MM.1S (cell line): ENCODE data around the gene RET.

ENCODE experiments used
- DNase-seq: peaks from one replicate; pipeline ENCODE4 v3.0.0-alpha.2; 2015
- H2AFZ ChIP-seq: fragments of 300-600 bp; sonication (generic); 2 replicates; pipeline ENCODE4 v1.6.0; 2016; ENCODE audit warnings: antibody characterized with exemption, low read length
- H3F3A ChIP-seq: fragments of 300-600 bp; sonication (generic); 2 replicates; pipeline ENCODE4 v1.6.1; 2016; ENCODE audit warnings: mild to moderate bottlenecking, antibody characterized with exemption, low read length, moderate library complexity, mixed read lengths; ENCODE audit not compliant: insufficient read depth
- H3K27ac ChIP-seq: fragments of 300-600 bp; sonication (generic); 2 replicates; pipeline ENCODE4 v1.5.1; 2016; ENCODE audit warnings: mild to moderate bottlenecking, low read length
- H3K27me3 ChIP-seq: fragments of 300-600 bp; sonication (generic); replicated peaks from 2 replicates; pipeline ENCODE4 v1.6.0; 2016; ENCODE audit warnings: low read length; ENCODE audit not compliant: insufficient read depth
- H3K36me3 ChIP-seq: fragments of 300-600 bp; sonication (generic); replicated peaks from 2 replicates; pipeline ENCODE4 v1.6.1; 2016; ENCODE audit warnings: mild to moderate bottlenecking, low read length, mixed read lengths; ENCODE audit not compliant: insufficient read depth
- H3K4me1 ChIP-seq: fragments of 300-600 bp; sonication (generic); 2 replicates; pipeline ENCODE4 v1.6.1; 2016; ENCODE audit warnings: low read length, mixed read lengths
- H3K4me2 ChIP-seq: fragments of 300-600 bp; sonication (generic); 2 replicates; pipeline ENCODE4 v1.6.0; 2016; ENCODE audit warnings: low read depth, low read length
- H3K4me3 ChIP-seq: fragments of 300-600 bp; sonication (generic); 2 replicates; pipeline ENCODE4 v1.5.1; 2016; ENCODE audit warnings: low read length, mixed read lengths
- H3K79me2 ChIP-seq: fragments of 300-600 bp; sonication (generic); 2 replicates; pipeline ENCODE4 v1.6.1; 2016; ENCODE audit warnings: mixed run types, low read length, mixed read lengths
- H3K9ac ChIP-seq: fragments of 300-600 bp; sonication (generic); 2 replicates; pipeline ENCODE4 v1.6.1; 2016; ENCODE audit warnings: low read length, mixed read lengths
- H3K9me2 ChIP-seq: fragments of 300-600 bp; sonication (generic); replicated peaks from 2 replicates; pipeline ENCODE4 v1.6.1; 2016; ENCODE audit warnings: mild to moderate bottlenecking, low read length, mixed read lengths; ENCODE audit not compliant: insufficient read depth
- H3K9me3 ChIP-seq: fragments of 300-600 bp; sonication (generic); replicated peaks from 2 replicates; pipeline ENCODE4 v1.6.1; 2016; ENCODE audit warnings: mild to moderate bottlenecking, low read length, mixed read lengths; ENCODE audit not compliant: insufficient read depth
- H4K20me1 ChIP-seq: fragments of 300-600 bp; sonication (generic); 2 replicates; pipeline ENCODE4 v1.6.1; 2016; ENCODE audit warnings: mild to moderate bottlenecking, low read length, moderate library complexity, mixed read lengths; ENCODE audit not compliant: insufficient read depth
- CTCF ChIP-seq: fragments of 300-600 bp; sonication (generic); IDR thresholded peaks from 2 replicates; pipeline ENCODE4 v1.5.1; 2016; ENCODE audit warnings: antibody characterized with exemption, low read length, mixed read lengths
- EZH2 ChIP-seq: fragments of 300-600 bp; sonication (generic); optimal IDR thresholded peaks from 2 replicates; pipeline ENCODE3; 2017; ENCODE audit warnings: low read depth, mild to moderate bottlenecking, antibody characterized with exemption, low read length, mixed read lengths
- EZH2phosphoT487 ChIP-seq: fragments of 300-600 bp; sonication (generic); IDR thresholded peaks from 2 replicates; pipeline ENCODE4 v1.6.1; 2018; ENCODE audit warnings: antibody characterized with exemption, low read length

Gene RET

DNA sequence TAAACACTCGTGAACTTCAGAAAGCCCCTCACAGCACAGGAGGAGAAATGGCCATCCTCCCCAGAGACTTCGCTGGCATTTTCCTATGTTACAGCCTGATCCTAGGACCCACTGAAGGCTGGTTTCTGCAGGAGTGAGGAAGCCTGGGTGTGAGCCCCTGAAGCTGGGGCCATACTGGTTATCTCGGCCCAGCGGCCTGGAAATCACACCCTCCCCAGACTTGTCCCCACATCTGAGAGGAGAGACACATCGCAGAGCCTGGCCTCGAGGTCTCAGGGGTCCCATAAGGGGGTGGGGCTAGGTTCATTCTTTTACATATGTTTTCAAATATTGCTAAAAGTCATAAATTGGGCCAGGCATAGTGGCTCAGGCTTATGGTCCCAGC lies 17.5 kb upstream of the RET start:
- Histone ChIP-seq H3K27me3 (no peaks in the 10 kb centered on the region), H3K9ac (no peak overlapping the region), H4K20me1 (no peaks in the 10 kb centered on the region), H3K36me3 (no peaks in the 10 kb centered on the region), H3F3A (no peaks in the 10 kb centered on the region), H2AFZ (no peak overlapping the region), H3K9me3 (no peaks in the 10 kb centered on the region), H3K79me2 (no peaks in the 10 kb centered on the region), H3K4me1 (no peaks in the 10 kb centered on the region), H3K9me2 (no peaks in the 10 kb centered on the region), H3K4me3 (no peak overlapping the region), H3K4me2 (no peak overlapping the region), H3K27ac (no peak overlapping the region)
- no peak for DNase-seq
- TF ChIP-seq EZH2: no peak
- no peak for TF ChIP-seq CTCF
- no peak for TF ChIP-seq EZH2phosphoT487

GRCh38 chr10:43059828-43060227 lies 17.0 kb upstream of the RET start:
- no peak overlapping the region for H3K4me2 ChIP-seq
- no peak overlapping the region for H3K4me3 ChIP-seq
- no peaks in the 10 kb centered on the region for H4K20me1 ChIP-seq
- no peak overlapping the region for H3K9ac ChIP-seq
- no peaks in the 10 kb centered on the region for H3K9me3 ChIP-seq
- H3K36me3 ChIP-seq: no peaks in the 10 kb centered on the region
- H3K79me2 ChIP-seq: no peaks in the 10 kb centered on the region
- H3K27ac ChIP-seq: no peak overlapping the region
- TF ChIP-seq CTCF (no peak), EZH2phosphoT487 (no peak), EZH2 (no peak)
- H3K4me1 ChIP-seq: no peaks in the 10 kb centered on the region
- no peak overlapping the region for H2AFZ ChIP-seq
- H3F3A ChIP-seq: no peaks in the 10 kb centered on the region
- no peaks in the 10 kb centered on the region for H3K27me3 ChIP-seq
- no peaks in the 10 kb centered on the region for H3K9me2 ChIP-seq
- no peak for DNase-seq

- no peaks in the 10 kb centered on the region for H3K9me2 ChIP-seq
- H3K27ac ChIP-seq: no peak overlapping the region
- H3K9ac ChIP-seq: no peak overlapping the region
- H3K79me2 ChIP-seq: no peaks in the 10 kb centered on the region
- no peaks in the 10 kb centered on the region for H3F3A ChIP-seq
- H4K20me1 ChIP-seq: no peaks in the 10 kb centered on the region
- no peaks in the 10 kb centered on the region for H3K27me3 ChIP-seq
- no peaks in the 10 kb centered on the region for H3K36me3 ChIP-seq
- H3K4me1 ChIP-seq: no peaks in the 10 kb centered on the region
- H3K4me3 ChIP-seq: no peak overlapping the region
- no peak overlapping the region for H3K4me2 ChIP-seq
- TF ChIP-seq EZH2: no peak
- DNase-seq: no peak
- H2AFZ ChIP-seq: no peak overlapping the region
- no peaks in the 10 kb centered on the region for H3K9me3 ChIP-seq
Observed at GRCh38 chr10:43060291-43060690, 16.6 kb upstream of the RET start.

DNA sequence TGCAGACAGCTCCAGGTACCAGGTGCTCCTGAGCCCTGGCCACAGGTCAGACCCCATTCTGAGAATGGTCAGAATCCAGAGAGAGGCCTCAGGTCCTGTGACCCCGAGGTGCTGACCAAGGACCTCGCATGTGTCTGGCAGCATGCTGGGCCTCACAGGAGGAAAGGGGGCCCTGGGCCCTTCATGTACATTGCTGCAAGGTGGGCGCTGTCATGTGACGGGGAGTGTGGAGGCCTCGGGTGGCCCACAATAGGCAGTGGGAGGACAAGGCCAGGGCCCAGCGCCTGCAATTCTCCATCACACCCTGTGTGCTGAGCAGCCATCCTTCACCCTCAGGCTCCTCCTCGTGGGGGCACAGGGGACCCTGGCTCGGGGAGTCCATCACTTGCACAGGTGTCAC lies 15.5 kb upstream of the RET start:
- Histone ChIP-seq H3K9ac (no peak overlapping the region), H3K27me3 (no peaks in the 10 kb centered on the region), H2AFZ (no peak overlapping the region), H3K4me1 (no peaks in the 10 kb centered on the region), H3K4me2 (no peak overlapping the region), H3K79me2 (no peaks in the 10 kb centered on the region), H4K20me1 (no peaks in the 10 kb centered on the region), H3K36me3 (no peaks in the 10 kb centered on the region), H3K27ac (no peak overlapping the region), H3F3A (no peaks in the 10 kb centered on the region), H3K9me3 (no peaks in the 10 kb centered on the region), H3K4me3 (no peak overlapping the region), H3K9me2 (no peaks in the 10 kb centered on the region)
- TF ChIP-seq CTCF: no peak
- no peak for DNase-seq
